ENCODE results near the gene PIK3C2G.

The PIK3C2G gene

DNA sequence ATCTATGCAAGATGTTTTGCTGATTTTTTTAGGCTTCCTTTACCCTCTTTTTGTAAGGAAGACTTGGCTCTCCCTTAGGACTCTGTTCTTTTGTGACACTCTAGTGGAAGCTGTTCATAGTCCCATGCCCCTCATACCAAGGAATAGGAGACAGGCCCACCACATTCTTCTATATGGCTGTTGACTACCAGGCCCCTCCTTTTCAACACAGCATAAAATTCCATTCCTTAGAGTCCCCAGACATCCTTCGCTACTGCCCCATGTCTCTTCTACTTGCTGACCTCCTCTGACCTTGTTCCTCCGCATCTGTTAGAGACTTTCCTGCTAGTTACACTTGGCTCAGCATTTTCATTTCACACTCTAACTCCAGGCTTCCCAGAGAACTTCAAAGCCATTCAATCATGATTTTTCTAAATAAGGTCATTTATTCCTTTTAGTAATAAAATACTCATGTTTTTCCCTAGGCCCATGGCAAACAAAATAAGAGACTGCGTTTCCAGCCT, 9.7 kb downstream of the PIK3C2G start:
- DNase-seq (ENCODE audit: low read depth in 2 of 2), result no peak

GRCh38 chr12:18275981-18276380, 14.7 kb downstream of the PIK3C2G start:
- no peak for DNase-seq (ENCODE audit: low read depth in 2 of 2)

DNA sequence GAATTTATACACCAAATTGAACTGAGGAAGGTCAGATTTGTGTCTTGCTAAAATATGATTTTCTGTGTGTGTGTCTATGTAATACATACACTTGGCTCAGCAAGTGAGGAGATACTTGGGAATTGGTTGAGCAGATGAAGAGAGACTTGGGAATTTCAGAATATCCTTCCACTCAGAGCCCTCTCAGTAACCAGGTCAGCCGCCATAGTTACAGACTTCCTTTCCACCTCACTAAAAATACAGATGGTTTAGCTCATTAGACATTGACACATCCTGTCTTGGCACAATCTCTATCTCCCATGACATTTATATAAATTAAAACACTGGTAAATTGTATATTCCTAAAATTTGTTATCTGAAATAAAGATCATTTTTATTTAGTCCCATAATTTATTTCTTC, 15.9 kb downstream of the PIK3C2G start:
- DNase-seq (ENCODE audit: low read depth in 2 of 2), result no peak

DNA sequence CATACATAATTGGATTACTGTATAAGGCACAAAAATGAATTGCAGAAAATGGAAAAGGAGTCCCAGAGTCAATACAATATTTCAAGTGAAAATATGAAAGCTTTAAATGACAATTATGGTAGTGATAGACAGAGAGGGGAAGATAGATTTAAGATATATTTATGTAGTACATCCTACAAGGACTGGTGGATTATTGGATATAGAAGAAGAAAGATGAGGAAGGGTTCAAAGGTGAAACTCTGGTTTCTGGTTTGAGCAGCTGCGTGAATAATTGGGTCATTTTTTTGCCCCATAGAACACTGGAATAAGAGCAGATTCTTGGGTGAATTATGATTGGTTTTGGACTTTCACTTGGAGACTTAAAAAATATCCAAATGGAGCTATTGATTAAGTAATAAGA, 19.4 kb downstream of the PIK3C2G start:
- no peak for DNase-seq (ENCODE audit: low read depth in 2 of 2)

GRCh38 chr12:18281941-18282340, 20.6 kb downstream of the PIK3C2G start:
- no peak for DNase-seq (ENCODE audit: low read depth in 2 of 2)

- no peak for DNase-seq (ENCODE audit: low read depth in 2 of 2)
Measured at GRCh38 chr12:18283831-18284230, 22.5 kb downstream of the PIK3C2G start.

DNA sequence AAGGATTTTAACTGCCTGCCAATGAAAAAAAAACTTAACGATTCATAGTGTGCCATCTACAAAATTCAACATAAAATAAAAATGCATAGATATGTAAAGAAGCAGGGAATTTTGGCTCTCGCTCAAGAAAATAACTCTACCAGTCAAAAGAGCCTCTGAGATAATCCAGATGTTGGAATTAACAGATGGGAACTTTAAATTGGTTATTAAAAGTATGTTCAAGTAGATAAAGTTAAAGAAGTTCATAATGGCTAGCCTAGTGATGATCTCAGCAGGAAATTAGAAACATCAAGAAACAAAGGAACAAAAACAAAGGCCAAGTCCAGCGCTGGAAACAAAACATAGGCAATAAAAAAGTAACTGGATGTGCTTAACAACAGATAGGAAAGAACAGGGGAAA, 23.1 kb downstream of the PIK3C2G start:
- no peak for DNase-seq (ENCODE audit: low read depth in 2 of 2)

- no peak for DNase-seq (ENCODE audit: low read depth in 2 of 2)
Measured at GRCh38 chr12:18285161-18285560, 23.8 kb downstream of the PIK3C2G start.

DNA sequence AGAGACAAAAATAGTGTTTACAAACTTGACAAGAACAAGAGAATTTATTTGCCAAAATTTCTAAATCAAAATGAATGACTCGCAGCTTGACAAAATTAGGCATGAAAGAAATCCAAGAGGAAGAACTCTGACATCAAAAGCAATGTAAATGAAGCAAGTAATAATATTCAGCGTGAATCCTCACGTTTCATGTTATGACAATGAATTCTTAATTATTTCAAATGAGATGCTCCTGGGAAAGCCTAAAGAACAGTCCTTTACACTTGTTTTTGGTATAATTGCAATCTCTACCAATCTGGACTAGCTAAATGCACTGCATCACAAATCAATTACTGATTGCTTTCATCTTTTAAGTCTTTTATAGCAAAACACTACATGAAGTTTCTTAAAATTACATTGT, 29.1 kb downstream of the PIK3C2G start:
- no peak for DNase-seq (ENCODE audit: low read depth in 2 of 2)

GRCh38 chr12:18294889-18295288, 33.6 kb downstream of the PIK3C2G start:
- DNase-seq (ENCODE audit: low read depth in 2 of 2), result no peak

- no peak for DNase-seq (ENCODE audit: low read depth in 2 of 2)
Measured at GRCh38 chr12:18296201-18296908, 35.0 kb downstream of the PIK3C2G start.

DNA sequence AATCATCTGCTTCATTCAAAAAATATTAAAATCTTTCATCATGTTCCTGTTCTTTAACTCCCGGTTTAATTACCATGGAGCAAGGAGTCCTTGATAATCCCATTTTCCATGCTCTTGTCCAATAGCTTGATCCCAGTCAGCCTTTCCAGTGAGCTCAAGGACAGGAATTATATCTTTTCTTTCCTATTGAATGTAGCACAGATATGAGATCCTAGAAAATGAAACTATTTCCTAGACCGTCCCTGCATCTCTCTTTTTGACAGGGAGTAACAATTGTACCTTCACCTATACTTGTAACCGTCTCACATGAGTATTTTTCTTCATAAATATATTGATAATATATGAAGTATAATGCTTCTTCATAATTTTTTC, 35.6 kb downstream of the PIK3C2G start:
- no peak for DNase-seq (ENCODE audit: low read depth in 2 of 2)

DNA sequence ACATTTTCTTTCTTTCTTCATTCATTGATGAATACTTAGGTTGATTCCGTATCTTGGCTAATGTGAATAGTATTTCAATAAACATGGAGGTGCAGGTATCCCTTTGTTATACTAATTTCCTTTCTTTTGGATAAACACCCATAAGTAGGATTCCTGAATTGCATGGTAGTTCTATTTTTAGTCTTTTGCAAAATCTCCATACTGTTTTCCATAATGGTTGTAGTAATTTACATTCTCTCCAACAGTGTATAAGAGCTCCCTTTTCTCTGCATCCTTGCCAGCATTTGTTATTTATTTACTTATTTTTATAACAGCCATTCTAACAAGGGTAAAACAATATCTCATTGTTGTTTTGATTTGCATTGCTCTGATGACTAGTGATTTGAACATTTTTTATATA, 36.6 kb downstream of the PIK3C2G start:
- DNase-seq (ENCODE audit: low read depth in 2 of 2), result no peak

GRCh38 chr12:18302809-18303430, 41.6 kb downstream of the PIK3C2G start:
- no peak for DNase-seq (ENCODE audit: low read depth in 2 of 2)

DNA sequence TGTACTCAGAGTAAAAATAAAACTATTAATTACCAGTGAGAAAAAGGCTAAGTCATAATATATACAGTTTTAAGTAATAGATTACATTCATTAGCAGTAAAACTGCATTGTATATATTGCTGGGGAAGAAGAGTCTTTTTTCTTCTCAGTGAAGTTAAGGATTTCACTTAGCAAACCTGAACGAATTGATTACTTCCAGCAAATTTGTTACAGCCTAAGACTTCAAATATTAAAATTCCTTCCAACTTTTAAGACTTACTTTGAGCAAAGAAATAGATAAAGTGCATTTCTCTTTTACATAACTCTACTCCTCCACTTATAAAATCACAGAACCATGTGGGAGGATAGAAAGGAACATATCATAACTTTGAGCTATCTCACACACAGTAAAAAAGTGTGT, 43.3 kb downstream of the PIK3C2G start:
- no peak for DNase-seq (ENCODE audit: low read depth in 2 of 2)

DNA sequence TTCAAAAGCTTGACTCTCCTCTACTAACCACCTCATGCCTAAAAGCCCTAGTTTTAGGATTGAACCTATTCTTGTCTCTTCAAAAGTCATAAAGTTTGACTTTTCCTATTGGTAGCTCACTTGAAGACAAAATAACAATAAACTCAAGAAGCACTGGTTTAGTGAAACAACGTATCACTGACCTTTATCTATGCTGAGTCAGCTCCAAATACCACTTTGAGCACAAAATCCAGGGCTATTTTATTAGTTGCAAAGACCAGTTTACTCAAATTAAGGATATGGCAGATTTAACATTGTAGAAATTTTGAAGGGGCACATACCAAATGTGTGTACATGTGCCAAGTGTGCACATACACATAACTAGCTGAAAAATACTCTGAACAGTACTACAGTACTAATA, 45.0 kb downstream of the PIK3C2G start:
- no peak for DNase-seq (ENCODE audit: low read depth in 2 of 2)

DNA sequence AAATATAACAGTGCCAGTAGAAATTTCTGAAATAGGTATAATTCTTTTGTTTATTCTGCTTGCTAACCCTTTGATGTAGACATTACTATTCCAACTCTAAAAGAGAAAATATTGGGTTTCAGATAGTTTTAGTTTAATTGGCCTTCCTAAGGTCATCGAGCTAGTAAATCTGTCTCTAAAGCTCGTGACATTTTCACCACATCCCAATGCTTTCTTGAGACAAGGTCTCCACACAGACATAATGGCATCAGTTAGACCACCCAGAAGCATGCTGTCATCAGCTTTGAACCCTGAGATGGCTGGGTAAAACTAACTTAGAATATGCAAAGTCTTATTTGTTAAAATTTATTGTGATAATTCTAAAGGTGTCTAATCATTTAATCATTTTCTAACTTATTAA, 52.0 kb downstream of the PIK3C2G start:
- DNase-seq (ENCODE audit: low read depth in 2 of 2), result no peak

- no peak for DNase-seq (ENCODE audit: low read depth in 2 of 2)
Measured at GRCh38 chr12:18320036-18320617, 58.8 kb downstream of the PIK3C2G start.

- no peak for DNase-seq (ENCODE audit: low read depth in 2 of 2)
Measured at GRCh38 chr12:18320976-18321375, 59.7 kb downstream of the PIK3C2G start.

DNA sequence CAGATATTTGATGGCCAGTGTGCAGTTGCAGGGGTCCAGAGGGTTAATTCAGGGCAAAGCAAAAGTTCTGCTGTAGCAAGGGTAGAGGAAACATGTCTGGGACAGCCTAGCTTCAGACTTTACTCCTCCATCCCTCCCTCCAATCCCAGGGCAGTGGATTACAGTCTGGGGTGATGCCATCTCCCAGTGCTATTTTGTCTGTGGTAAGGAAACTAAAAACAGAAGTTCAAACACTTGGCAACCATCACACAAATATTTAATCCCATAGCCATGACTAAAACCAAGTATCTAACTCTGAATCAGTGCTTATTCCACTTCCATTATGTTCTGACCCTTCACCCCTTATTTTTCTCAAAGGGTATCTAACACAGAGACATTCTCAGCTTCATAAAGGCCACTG, 61.8 kb downstream of the PIK3C2G start:
- DNase-seq (ENCODE audit: low read depth in 2 of 2), result no peak

DNA sequence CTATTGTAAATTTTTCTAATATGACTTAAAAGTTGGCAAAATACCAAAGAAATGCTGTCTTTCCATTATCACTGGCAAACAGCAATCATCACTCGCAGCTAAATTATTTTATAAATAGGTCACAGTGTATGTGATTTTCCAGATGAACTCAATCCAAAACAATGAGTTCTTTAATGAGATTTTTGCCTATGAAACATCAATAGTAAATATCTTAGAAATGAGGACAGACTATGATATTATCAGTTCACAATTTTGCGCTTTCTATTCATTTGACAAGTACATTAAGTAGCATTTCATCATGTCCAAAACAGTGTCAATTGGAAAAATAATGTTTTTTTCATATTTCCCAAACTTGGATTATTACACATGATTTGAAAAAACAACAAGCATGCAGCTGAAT, 65.7 kb downstream of the PIK3C2G start:
- no peak for DNase-seq (ENCODE audit: low read depth in 2 of 2)

DNA sequence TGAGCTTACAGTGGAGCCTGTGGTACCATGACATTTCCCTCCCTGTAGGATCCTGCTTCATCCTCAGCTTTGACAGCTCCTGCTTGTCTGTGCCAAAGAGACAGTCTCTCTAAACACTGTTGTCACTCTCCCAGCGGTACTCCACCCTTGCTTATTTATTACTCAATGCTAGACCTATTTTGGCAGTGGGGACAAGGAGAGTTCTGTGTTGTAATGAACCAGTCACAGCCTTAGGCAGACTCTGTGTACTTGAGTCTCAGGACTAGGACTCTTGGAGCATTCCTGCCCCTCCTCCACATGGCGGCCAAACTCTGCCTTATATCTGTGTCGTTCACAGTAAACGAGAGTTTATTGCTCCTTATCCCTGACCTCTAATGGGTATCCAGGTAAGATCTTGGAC, 70.9 kb downstream of the PIK3C2G start:
- DNase-seq (ENCODE audit: low read depth in 2 of 2), result no peak

GRCh38 chr12:18339633-18340032, 78.3 kb downstream of the PIK3C2G start:
- DNase-seq (ENCODE audit: low read depth in 2 of 2), result no peak

All from stimulated activated CD8-positive, alpha-beta memory T cell treated with anti-CD3 and anti-CD28 coated beads, Interleukin-7, amount 100 ng/mL, for 1 hour (primary cell).